CD4-positive, alpha-beta memory T cell (primary cell): ENCODE results near the gene LTA. TPM values are rescaled to one million over a fixed set of nuclear protein-coding genes. Genes with fewer than 3 reads are reported as not detected.

Experiments
- CTCF ChIA-PET: fragments of 350-600 bp; sonication (Branson Sonifier 250); formaldehyde crosslinking; loops from one replicate; lab custom pipeline; 2021; ENCODE audit warnings: inconsistent platforms; ENCODE audit not compliant: partially characterized antibody; lab: Charles Lee
- POLR2A ChIA-PET: fragments of 350-600 bp; sonication (Branson Sonifier 250); formaldehyde crosslinking; loops from one replicate; lab custom pipeline; 2021; ENCODE audit not compliant: partially characterized antibody; lab: Charles Lee
- DNase-seq, 5 donors: peaks; one replicate each; pipeline versions ENCODE4 v3.0.0 to v3.0.0-alpha.2; 2020 to 2022; ENCODE audit warnings: mixed read lengths in 1 of 5
- H3K27ac ChIP-seq: one replicate; pipeline ENCODE4 v1.7.0; 2013; ENCODE audit warnings: low read depth, low read length
- H3K27me3 ChIP-seq: 2 replicates; pipeline ENCODE4 v1.7.0; 2013; ENCODE audit warnings: mild to moderate bottlenecking, low read length, moderate library complexity; ENCODE audit not compliant: insufficient read depth
- H3K36me3 ChIP-seq: 2 replicates; pipeline ENCODE4 v1.7.0; 2013; ENCODE audit warnings: mild to moderate bottlenecking, low read length, moderate library complexity; ENCODE audit not compliant: insufficient read depth
- H3K4me1 ChIP-seq: 2 replicates; pipeline ENCODE4 v1.7.0; 2013; ENCODE audit warnings: mild to moderate bottlenecking, low read length, moderate library complexity; ENCODE audit not compliant: insufficient read depth
- H3K4me3 ChIP-seq, 2 donors: one replicate each; pipeline ENCODE4 v1.7.0; 2013; ENCODE audit warnings: low read length in 2 of 2, mild to moderate bottlenecking in 1 of 2
- H3K9me3 ChIP-seq, 2 donors: one replicate each; pipeline ENCODE4 v1.7.0; 2013; ENCODE audit warnings: low read length in 2 of 2, control low read depth in 1 of 2; ENCODE audit not compliant: control insufficient read depth in 1 of 2
- H3K27ac Mint-ChIP-seq, 7 donors: one replicate each; pipeline ENCODE4 v1.8.0; 2020 to 2021; ENCODE audit warnings: mixed read lengths in 7 of 7, mild to moderate bottlenecking in 6 of 7, inconsistent platforms in 3 of 7, moderate library complexity in 3 of 7
- H3K27me3 Mint-ChIP-seq, 2 donors: one replicate each; pipeline ENCODE4 v1.8.0; 2020 to 2021; ENCODE audit warnings: mixed read lengths in 2 of 2
- H3K36me3 Mint-ChIP-seq, 2 donors: one replicate each; pipeline ENCODE4 v1.8.0; 2020 to 2021; ENCODE audit warnings: mixed read lengths in 2 of 2, inconsistent platforms in 1 of 2, mild to moderate bottlenecking in 1 of 2
- H3K4me1 Mint-ChIP-seq, 4 donors: one replicate each; pipeline ENCODE4 v1.8.0; 2020 to 2021; ENCODE audit warnings: mixed read lengths in 4 of 4, mild to moderate bottlenecking in 1 of 4
- H3K4me3 Mint-ChIP-seq, 8 donors: one replicate each; pipeline ENCODE4 v1.8.0; 2020 to 2021; ENCODE audit warnings: mixed read lengths in 8 of 8, mild to moderate bottlenecking in 7 of 8, moderate library complexity in 6 of 8, inconsistent platforms in 3 of 8
- H3K9me3 Mint-ChIP-seq, 8 donors: one replicate each; pipeline ENCODE4 v1.8.0; 2020 to 2021; ENCODE audit warnings: mixed read lengths in 8 of 8, mild to moderate bottlenecking in 5 of 8, inconsistent platforms in 3 of 8, moderate library complexity in 1 of 8
- intact Hi-C: fragments of 100-400 bp; cut with micrococcal nuclease; formaldehyde crosslinking; loops from one replicate; pipeline ENCODE4 v1.15.1; 2023
- polyA plus RNA-seq, 2 donors: library from polyadenylated mRNA; unstranded; fragments of 300-500 nt; fragmentation: Illumina TruSeq; gene quantifications; one replicate each; pipeline ENCODE4 v1.2.3, GENCODE V29; 2021
- total RNA-seq, 2 experiments: library from RNA; stranded (reverse); gene quantifications; one replicate each; pipeline ENCODE4 v1.2.3, GENCODE V29; 2021

LTA gene
- total and polyA plus RNA-seq, 4 experiments from 2014 or later: 17.3 to 31.1 (median 22.6) TPM

DNA sequence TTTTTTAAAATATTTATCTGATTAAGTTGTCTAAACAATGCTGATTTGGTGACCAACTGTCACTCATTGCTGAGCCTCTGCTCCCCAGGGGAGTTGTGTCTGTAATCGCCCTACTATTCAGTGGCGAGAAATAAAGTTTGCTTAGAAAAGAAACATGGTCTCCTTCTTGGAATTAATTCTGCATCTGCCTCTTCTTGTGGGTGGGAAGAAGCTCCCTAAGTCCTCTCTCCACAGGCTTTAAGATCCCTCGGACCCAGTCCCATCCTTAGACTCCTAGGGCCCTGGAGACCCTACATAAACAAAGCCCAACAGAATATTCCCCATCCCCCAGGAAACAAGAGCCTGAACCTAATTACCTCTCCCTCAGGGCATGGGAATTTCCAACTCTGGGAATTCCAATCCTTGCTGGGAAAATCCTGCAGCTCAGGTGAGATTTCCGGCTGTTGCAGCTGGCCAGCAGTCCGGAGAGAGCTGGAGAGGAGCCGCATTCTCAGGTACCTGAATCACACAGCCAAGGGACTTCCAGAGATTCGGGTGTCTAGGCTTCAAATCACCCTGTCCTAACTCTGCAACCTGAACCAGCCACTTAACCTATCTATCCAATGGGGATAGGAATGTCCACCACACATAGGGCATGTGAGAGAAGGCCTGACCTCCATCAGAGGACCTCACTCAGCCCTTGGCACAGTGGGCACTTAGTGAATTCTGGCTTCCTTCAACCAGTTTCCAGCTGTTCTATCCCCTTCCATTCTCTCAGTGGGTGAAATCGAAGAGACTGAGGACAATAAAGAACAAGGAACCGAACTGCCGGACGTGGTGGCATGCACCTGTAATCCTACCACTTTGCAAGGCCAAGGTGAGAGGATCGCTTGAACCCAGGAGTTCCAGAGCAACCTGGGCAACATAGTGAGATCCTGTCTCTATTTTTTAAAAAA is 6.4 kb downstream of the LTA start:
- intact Hi-C loops: no loop called here
- ChIA-PET POLR2A (interaction anchor here (0.7 to 52.5 kb wide), 7 partner anchors 4 to 393 kb away, joined by 3 to 3597 read pairs (median 5); partner anchors contain the start of genes ATP6V1G2, DDX39B, DXO and HSPA1B), CTCF (interaction anchor here (7.6 to 19.7 kb wide), 3 partner anchors 9 to 23 kb away, joined by 53 to 962 read pairs (median 595); partner anchors contain the start of genes ATP6V1G2, LST1, NCR3 and NFKBIL1)
- H3K27me3 ChIP-seq: no peaks in the 10 kb centered on the region
- H3K9me3 ChIP-seq: no peaks in the 10 kb centered on the region
- Mint-ChIP-seq H3K9me3 (no peaks in the 10 kb centered on the region), H3K4me3 (peak overlapping the region; percentile 95 to 100 (median 99)), H3K36me3 (peaks cover 56 to 67% of the 10 kb centered on the region in 2 donors), H3K27me3 (no peaks in the 10 kb centered on the region), H3K27ac (peak overlapping the region; percentile 88 to 100 (median 99)), H3K4me1 (peaks cover 40 to 96% (median 58%) of the 10 kb centered on the region in 4 donors)
- peaks cover 67% of the 10 kb centered on the region for H3K4me1 ChIP-seq
- peak overlapping the region; percentile 92 for H3K27ac ChIP-seq
- no peak for DNase-seq
- peaks cover 12% of the 10 kb centered on the region for H3K36me3 ChIP-seq
- peak overlapping the region in 1 of 2 donors; percentile 26 for H3K4me3 ChIP-seq

DNA sequence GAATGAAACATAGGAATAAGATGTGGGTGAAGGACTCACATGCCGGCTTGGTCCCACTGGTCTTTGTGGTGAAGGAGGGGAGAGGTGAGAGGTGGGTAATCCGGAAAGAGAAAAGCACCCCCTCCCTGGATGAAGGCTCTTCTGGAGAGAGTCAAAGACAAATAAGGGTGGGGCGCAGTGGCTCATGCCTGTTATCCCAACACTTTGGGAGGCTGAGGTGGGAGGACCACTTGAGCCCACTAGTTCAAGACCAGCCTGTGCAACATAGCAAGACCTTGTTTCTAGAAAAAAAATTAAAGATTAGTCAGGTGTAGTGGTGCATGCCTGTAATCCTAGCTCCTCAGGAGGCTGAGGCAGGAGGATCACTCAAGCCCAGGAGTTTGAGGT is 7.0 kb downstream of the LTA start:
- Histone ChIP-seq H3K4me1 (peaks cover 67% of the 10 kb centered on the region), H3K4me3 (peak overlapping the region in 1 of 2 donors; percentile 95), H3K36me3 (peaks cover 12% of the 10 kb centered on the region), H3K27me3 (no peaks in the 10 kb centered on the region), H3K9me3 (no peaks in the 10 kb centered on the region), H3K27ac (peak overlapping the region; percentile 92)
- DNase-seq: no peak
- H3K36me3 Mint-ChIP-seq: peaks cover 56 to 66% of the 10 kb centered on the region in 2 donors
- ChIA-PET CTCF (interaction anchor here (7.6 to 19.7 kb wide), 3 partner anchors 10 to 24 kb away, joined by 53 to 962 read pairs (median 595); partner anchors contain the start of genes ATP6V1G2, LST1, NCR3 and NFKBIL1), POLR2A (interaction anchor here (1.0 to 52.5 kb wide), 6 partner anchors 3 to 393 kb away, joined by 3 to 3597 read pairs (median 24); partner anchors contain the start of genes ATP6V1G2, DDX39B, DXO and LST1)
- peak overlapping the region; percentile 95 to 100 (median 99) for H3K4me3 Mint-ChIP-seq
- intact Hi-C loops: no loop called here
- no peaks in the 10 kb centered on the region for H3K27me3 Mint-ChIP-seq
- H3K27ac Mint-ChIP-seq: peak overlapping the region; percentile 88 to 100 (median 99)
- peaks cover 37 to 95% (median 55%) of the 10 kb centered on the region in 4 donors for H3K4me1 Mint-ChIP-seq
- H3K9me3 Mint-ChIP-seq: no peaks in the 10 kb centered on the region

DNA sequence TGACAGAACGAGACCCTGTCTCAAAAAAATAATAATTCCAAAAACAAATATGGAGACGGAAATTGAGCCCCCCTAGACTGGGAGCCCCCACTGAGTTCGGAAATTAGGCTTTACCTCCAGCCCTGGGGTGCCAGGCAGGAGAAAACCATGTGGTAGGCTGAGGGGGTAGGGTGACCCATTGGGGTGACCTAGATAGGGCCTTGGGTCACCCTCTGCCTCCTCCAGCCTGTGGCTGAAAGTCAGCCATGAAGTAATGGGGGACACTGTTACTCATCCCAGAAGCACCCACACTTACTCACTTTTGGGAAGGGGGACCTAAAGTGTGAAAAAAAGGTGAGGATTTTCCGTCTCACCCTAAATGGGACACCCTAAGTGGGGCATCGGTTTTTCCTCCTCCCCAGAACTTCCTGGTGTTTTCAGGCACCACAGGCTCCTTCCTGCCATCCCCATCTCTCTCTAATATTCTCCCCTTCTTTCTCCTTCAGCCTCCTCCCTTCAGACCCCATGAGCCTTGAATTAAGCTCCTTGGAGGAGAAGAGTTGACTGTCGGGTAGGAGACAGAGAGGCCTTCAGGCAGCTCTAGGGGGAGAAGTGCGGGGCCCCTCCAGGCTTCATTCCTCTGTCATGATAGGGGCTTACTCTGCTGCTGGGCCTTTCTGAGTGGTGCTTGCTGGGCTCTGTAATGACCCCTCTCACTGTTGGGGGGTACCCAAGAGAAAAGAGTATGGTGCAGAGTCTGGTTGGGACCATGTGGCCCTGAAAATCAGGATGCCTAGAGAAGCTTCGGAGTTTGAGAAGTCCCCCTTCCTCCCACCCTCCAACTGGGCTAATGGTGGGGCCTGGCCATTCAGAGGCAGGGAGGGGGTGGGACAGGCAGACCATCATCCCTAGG is 7.7 kb downstream of the LTA start:
- CTCF ChIA-PET: interaction anchor here (1.5 to 19.7 kb wide), 6 partner anchors 11 to 86 kb away, joined by 3 to 962 read pairs (median 35); partner anchors contain the start of genes ATP6V1G2, DDX39B, LST1 and NCR3
- peak in 1 of 5 donors; percentile 53 for DNase-seq
- Histone ChIP-seq H3K4me1 (peaks cover 67% of the 10 kb centered on the region), H3K9me3 (no peaks in the 10 kb centered on the region), H3K27ac (peak overlapping the region; percentile 92), H3K36me3 (peaks cover 12% of the 10 kb centered on the region), H3K27me3 (no peaks in the 10 kb centered on the region), H3K4me3 (peak overlapping the region; percentile 89 to 95)
- Mint-ChIP-seq H3K27ac (peak overlapping the region; percentile 96 to 100 (median 99)), H3K27me3 (no peaks in the 10 kb centered on the region), H3K4me3 (peak overlapping the region; percentile 95 to 100 (median 99)), H3K9me3 (no peaks in the 10 kb centered on the region), H3K4me1 (peaks cover 33 to 95% (median 52%) of the 10 kb centered on the region in 4 donors), H3K36me3 (peaks cover 56 to 63% of the 10 kb centered on the region in 2 donors)
- POLR2A ChIA-PET: interaction anchor here (0.8 to 52.5 kb wide), 14 partner anchors 3 to 392 kb away, joined by 3 to 3597 read pairs (median 4); partner anchors contain the start of genes ABHD16A, ATP6V1G2, BAG6 and C6orf47
- intact Hi-C loops: loop anchor here (1.0 to 5.0 kb wide), 4 partner anchors 7 to 87 kb away; partner anchors contain the start of genes BAG6, LTA and NFKBIL1

GRCh38 chr6:31580438-31580740 is 8.3 kb downstream of the LTA start:
- intact Hi-C loops: loop anchor here (1.0 to 5.0 kb wide), 4 partner anchors 8 to 88 kb away; partner anchors contain the start of genes BAG6, LTA and NFKBIL1
- peak overlapping the region; percentile 96 to 100 (median 99) for H3K27ac Mint-ChIP-seq
- Histone ChIP-seq H3K36me3 (peaks cover 12% of the 10 kb centered on the region), H3K27me3 (no peaks in the 10 kb centered on the region), H3K4me1 (peaks cover 67% of the 10 kb centered on the region), H3K27ac (peak overlapping the region; percentile 92), H3K4me3 (peak overlapping the region; percentile 89 to 95), H3K9me3 (no peaks in the 10 kb centered on the region)
- no peak for DNase-seq
- ChIA-PET POLR2A (interaction anchor here (0.8 to 52.5 kb wide), 15 partner anchors 2 to 252 kb away, joined by 3 to 3597 read pairs (median 5); partner anchors contain the start of genes ABHD16A, ATP6V1G2, BAG6 and C6orf47), CTCF (interaction anchor here (1.5 to 19.7 kb wide), 6 partner anchors 11 to 86 kb away, joined by 3 to 962 read pairs (median 35); partner anchors contain the start of genes ATP6V1G2, DDX39B, LST1 and NCR3)
- peak overlapping the region; percentile 95 to 100 (median 99) for H3K4me3 Mint-ChIP-seq
- H3K9me3 Mint-ChIP-seq: no peaks in the 10 kb centered on the region
- peaks cover 56 to 61% of the 10 kb centered on the region in 2 donors for H3K36me3 Mint-ChIP-seq
- H3K27me3 Mint-ChIP-seq: no peaks in the 10 kb centered on the region
- H3K4me1 Mint-ChIP-seq: peaks cover 29 to 95% (median 50%) of the 10 kb centered on the region in 4 donors

DNA sequence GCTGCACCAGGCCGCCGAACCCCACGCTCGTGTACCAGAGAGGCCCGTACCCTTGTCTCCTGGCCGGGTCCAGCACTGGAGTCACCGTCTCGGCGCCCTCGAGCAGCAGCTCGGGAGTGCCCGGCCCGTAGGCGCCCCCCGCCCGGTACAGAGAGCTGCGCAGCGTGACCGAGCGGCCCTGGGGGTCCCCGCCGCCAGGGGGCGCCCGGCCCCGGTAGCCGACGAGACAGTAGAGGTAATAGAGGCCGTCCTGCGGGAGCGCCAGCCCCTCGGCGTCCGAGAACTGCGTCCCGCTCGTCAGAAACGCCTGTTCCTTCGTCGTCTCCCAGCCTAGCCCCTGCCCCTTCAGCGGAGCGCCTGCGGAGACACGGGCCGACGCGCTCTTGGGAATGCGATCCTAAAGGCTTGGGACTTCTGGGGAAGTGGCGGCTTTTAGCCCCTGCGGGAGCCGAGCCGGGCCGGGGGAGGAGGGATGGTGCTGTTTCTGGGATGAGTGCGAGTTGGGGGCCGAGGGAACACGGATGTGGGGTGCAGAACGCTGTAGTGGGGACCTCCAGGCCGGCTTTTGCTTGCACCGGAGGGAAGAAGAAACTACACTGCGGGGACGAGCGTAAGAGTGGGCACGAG is 8.8 kb downstream of the LTA start:
- ChIA-PET POLR2A (interaction anchor here (0.7 to 52.5 kb wide), 21 partner anchors 2 to 1636 kb away, joined by 3 to 3597 read pairs (median 5); partner anchors contain the start of genes ABHD16A, ATP6V1G2, BAG6 and C6orf47), CTCF (interaction anchor here (1.5 to 19.7 kb wide), 6 partner anchors 12 to 87 kb away, joined by 3 to 962 read pairs (median 35); partner anchors contain the start of genes ATP6V1G2, DDX39B, LST1 and NCR3)
- Histone ChIP-seq H3K27me3 (no peaks in the 10 kb centered on the region), H3K9me3 (no peaks in the 10 kb centered on the region), H3K4me1 (peaks cover 71% of the 10 kb centered on the region), H3K27ac (peak overlapping the region; percentile 92), H3K4me3 (peak overlapping the region; percentile 89 to 95), H3K36me3 (peaks cover 12% of the 10 kb centered on the region)
- DNase-seq: peak; percentile 83 to 89 (median 85)
- peak overlapping the region; percentile 96 to 100 (median 99) for H3K27ac Mint-ChIP-seq
- peak overlapping the region; percentile 95 to 100 (median 99) for H3K4me3 Mint-ChIP-seq
- H3K27me3 Mint-ChIP-seq: no peaks in the 10 kb centered on the region
- no peaks in the 10 kb centered on the region for H3K9me3 Mint-ChIP-seq
- peaks cover 55 to 56% of the 10 kb centered on the region in 2 donors for H3K36me3 Mint-ChIP-seq
- H3K4me1 Mint-ChIP-seq: peaks cover 32 to 95% (median 53%) of the 10 kb centered on the region in 4 donors
- intact Hi-C loops: loop anchor here (1.0 to 5.0 kb wide), 6 partner anchors 9 to 89 kb away; partner anchors contain the start of genes BAG6, LTA and NFKBIL1
